Measurements from ENCODE around the gene TESPA1.
"Not testable (repeated sequence)": the region's sequence is repeated elsewhere in the genome, so short reads cannot be mapped to it uniquely, and the experiment has no call there.

The TESPA1 gene, protein sequence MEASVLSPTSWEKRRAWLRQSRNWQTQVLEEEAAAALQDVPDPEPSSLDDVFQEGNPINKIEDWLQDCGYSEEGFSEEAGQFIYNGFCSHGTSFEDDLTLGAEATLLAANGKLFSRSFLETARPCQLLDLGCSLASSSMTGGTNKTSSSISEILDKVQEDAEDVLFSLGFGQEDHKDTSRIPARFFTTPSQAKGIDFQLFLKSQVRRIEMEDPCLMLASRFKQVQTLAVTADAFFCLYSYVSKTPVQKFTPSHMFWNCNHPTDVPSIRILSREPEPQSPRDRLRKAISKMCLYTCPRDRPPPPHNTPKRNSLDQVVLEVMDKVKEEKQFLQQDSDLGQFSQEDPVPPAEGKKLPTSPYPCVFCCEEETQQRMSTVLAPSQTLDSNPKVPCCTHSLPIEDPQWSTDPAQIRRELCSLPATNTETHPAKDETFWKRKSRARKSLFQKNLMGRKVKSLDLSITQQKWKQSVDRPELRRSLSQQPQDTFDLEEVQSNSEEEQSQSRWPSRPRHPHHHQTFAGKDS
- 125 to 213 (median 193) reads per million in 4 donors for total RNA-seq

- DNase-seq, result peak; percentile 60 to 93 (median 74)
Measured at GRCh38 chr12:54984658-54985376, at the start of gene TESPA1. Gene TESPA1, minus strand, starts transcription at chr12:54984762. Its CDS starts 10,200 bp downstream, at chr12:54974562.

- DNase-seq, result no peak
Measured at GRCh38 chr12:55034218-55034617, 49.7 kb upstream of the TESPA1 start.

GRCh38 chr12:55025508-55025907 lies 40.9 kb upstream of the TESPA1 start:
- DNase-seq, result no peak

DNA sequence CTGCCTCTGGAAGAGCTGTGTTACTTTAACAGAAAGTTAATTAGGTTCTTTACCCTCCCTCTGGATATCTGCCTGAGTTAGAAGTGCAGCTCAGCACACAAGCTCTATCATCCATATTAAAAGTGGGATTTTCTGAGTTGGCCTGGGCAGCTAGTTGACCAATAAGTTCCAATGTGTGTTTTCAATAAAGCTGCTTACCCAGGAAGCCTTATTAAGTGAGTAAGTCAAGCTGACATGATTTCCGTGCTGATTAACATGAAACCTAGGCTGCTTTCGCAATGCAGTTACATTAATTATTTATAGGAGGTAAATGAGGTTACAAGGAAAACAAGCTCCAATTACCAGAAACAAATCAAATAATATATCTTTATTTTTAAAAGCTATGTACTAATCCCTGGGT lies 40.0 kb upstream of the TESPA1 start:
- no peak for DNase-seq

GRCh38 chr12:55019784-55020183 lies 35.2 kb upstream of the TESPA1 start, which contains the start of gene NEUROD4:
Gene NEUROD4, plus strand, starts transcription at chr12:55019974. Its CDS starts 6,466 bp downstream, at chr12:55026440.
- DNase-seq, result no peak

DNA sequence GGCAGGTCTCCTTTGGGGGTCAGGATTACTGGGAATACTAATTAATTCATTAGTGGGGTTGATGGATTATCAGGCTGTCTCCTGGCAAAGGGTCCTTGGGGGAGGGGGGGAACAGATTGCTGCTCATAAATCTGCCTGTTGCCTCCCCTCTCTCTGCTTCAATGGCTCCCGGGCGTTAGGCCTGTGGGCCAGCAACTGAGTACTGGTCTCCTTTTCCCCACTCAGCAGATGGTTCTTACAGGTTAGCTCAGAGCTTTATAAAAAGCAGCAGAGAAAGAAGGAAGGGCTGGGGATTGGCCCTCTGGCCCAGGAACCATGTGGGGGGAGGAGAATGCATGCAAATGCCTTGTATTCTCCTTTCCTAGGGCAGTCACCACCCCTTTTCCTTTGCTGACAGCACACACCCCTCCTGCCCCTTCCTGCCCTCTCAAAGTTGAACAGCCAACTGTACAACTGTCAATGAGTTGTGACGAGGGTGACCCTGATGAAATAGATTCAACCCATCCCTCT lies 32.9 kb upstream of the TESPA1 start:
- no peak for DNase-seq

- DNase-seq, result no peak
Measured at GRCh38 chr12:55008944-55009585, 24.5 kb upstream of the TESPA1 start.

- no peak for DNase-seq
Measured at GRCh38 chr12:55002355-55002754, 17.8 kb upstream of the TESPA1 start.

DNA sequence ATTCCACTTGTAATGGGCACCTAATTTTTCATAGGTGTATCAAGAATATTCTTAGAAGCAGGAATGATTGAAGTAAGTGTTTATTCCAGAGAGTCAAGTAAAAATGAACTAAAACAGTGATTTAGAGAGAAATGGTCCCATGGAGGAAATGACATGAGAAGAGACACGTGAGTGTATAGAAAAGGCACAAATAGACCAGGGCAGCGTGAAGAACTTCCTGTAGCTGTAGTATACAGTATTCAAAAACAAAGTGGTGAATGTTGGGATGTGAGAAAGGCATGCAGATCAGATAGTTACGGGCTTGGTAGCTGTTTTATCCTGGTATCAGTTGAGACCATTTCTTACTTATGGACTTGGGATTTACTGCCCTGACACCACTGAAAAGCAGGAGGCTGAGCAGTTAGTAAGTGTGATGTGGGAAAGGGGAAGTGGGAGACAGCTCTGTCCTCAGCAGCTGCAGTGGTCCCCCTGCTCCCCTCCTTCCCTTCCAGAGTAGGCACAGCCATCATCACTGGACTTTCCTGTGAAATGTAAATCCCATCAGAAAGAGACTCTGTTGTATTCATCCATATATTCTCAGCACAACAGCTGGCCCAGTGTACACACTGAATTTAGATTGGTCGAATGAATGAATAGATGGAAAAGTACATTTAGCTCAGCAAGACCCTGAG lies 16.8 kb upstream of the TESPA1 start:
- DNase-seq, result no peak

GRCh38 chr12:54998958-54999510 lies 14.5 kb upstream of the TESPA1 start:
- DNase-seq, result no peak

GRCh38 chr12:54997929-54998522 lies 13.5 kb upstream of the TESPA1 start:
- no peak for DNase-seq

DNA sequence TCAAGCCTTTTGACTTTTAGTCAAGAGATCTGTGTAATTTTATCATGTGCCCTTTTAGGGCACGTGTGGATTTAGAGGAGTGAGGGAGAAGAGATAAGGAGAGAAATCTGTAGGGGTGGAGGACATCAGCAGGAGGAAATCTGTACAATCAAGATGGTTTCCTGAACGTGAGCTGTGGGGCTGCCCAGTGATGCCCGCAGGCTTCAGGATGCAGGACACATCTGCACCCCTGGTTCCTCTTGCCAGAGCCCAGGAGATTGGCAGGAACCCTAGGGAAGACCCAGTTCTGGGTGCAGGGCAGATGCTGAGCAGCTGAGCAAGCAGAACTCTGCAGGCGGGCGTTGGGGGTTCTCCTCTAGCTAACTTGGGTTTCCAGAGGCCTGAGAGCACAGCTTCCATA lies 11.6 kb upstream of the TESPA1 start:
- no peak for DNase-seq

- DNase-seq, result peak; percentile 17 to 70 (median 49)
Measured at GRCh38 chr12:54993181-54993835, 8.7 kb upstream of the TESPA1 start.

GRCh38 chr12:54991991-54992375 lies 7.4 kb upstream of the TESPA1 start:
- peak in 1 of 5 donors; percentile 31 for DNase-seq

DNA sequence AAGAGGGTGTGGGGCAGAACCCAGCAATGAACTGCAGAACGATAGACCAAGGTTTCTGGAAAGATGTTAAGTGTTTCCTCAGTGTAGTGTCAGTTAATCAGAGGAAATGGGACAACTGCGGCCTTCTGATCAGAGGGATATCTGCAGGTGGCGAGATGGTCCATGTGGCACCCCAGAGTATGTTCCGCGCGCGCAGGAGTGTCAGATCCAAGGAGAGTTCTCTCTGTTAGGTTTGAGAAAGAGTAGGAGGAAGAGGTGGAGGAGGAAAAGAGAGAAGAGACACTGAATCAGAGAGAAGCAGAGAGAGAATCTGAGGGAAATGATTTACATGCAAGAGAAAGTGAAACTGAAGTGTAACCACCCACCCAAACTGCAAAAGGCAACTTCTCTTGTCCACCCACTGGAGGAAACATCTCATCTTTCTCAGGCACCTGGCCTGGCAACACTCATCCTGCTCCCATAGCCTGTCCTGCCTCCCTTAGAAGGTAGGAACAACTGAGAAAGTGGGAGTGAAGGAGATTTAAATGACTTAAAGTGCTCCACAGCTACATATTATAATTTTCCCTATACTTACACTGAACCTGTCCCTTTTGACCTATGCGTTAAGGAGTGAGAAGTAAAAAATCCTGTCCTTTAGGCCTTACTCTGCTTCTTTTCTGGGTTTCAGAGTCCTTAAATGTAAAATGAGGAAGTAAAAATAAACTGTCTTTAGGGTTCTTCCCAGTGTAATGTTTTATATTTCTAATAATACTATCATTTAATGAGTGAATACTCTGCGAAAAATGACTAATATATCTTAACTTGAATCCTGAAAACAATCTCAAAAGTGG lies 6.8 kb upstream of the TESPA1 start:
- peak in 1 of 5 donors; percentile 73 for DNase-seq

DNA sequence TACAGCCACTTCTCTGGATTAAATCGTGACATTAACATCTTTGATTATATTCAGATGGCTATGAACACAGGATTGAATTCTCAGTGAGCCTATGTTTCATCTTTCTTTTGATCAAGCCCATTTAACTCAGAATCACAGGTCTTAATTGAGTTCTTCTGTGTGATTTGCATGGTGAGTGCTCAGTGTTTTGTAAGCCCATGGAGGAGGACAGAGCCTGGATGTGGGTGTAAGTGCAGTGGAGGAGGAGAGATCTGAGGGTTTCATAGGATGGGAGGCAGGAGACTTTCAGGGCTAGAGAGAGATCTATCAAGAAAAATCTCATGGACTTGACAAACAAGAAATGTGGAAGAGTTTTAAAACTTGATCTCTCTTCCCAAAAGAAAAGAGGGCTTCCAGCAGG lies 5.3 kb upstream of the TESPA1 start:
- DNase-seq, result no peak

DNA sequence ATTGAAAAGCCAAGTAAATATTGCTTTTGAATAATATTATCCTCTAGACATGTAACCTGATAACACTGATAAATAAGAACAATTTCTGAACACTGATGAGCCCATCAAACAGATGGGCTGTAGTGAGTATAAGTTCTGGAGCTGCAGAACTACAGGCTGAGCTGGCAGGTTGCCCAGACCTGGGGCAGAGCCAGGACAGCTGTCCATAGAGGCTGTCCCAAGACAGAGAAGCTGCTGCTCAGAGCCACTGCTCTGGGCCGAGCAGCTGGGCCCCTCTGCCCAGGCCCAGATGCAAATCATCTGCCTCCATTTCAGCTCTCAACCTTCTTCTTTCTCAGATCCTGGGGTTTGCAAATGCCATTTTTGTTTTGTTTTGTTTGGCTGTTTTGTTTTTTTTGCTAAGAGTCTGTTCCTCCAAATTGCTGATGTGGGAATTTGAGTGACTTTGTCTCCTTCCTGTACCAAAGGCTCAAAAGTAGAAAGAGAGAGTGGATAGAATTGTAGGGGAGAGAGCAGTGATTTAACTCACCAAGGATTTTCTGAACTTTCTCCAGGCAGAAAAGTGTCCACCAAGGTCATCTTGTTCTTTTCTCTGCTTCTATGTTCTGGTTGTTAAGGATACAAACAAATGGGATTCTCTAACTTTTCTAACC lies 4.0 kb upstream of the TESPA1 start:
- DNase-seq, result no peak

GRCh38 chr12:54987611-54988231 lies 3.2 kb upstream of the TESPA1 start:
- no peak for DNase-seq

DNA sequence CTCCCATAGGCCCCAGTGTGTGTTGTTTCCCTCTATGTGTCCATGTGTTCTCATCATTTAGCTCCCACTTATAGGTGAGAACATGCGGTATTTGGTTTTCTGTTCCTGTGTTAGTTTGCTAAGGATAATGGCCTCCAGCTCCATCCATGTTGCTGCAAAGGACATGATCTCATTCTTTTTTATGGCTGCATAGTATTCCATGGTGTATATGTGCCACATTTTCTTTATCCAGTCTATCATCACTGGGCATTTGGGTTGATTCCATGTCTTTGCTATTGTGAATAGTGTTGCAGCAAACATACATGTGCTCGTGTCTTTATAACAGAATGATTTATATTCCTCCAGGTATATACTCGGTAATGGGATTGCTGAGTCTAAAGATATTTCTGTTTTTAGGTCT lies 2.2 kb upstream of the TESPA1 start:
- DNase-seq, result not testable (repeated sequence)
